Stimulated activated CD8-positive, alpha-beta memory T cell treated with anti-CD3 and anti-CD28 coated beads, Interleukin-15, amount 100 ng/mL, for 48 hours (primary cell): Measurements from ENCODE around the gene VPS54.
"Not testable (repeated sequence)": the region's sequence is repeated elsewhere in the genome, so short reads cannot be mapped to it uniquely, and the experiment has no call there.

Experiments used
- DNase-seq, 2 donors: peaks; one replicate each; pipeline ENCODE4 v3.0.0-alpha.2; 2020; ENCODE audit warnings: low read depth in 2 of 2

The VPS54 gene

DNA sequence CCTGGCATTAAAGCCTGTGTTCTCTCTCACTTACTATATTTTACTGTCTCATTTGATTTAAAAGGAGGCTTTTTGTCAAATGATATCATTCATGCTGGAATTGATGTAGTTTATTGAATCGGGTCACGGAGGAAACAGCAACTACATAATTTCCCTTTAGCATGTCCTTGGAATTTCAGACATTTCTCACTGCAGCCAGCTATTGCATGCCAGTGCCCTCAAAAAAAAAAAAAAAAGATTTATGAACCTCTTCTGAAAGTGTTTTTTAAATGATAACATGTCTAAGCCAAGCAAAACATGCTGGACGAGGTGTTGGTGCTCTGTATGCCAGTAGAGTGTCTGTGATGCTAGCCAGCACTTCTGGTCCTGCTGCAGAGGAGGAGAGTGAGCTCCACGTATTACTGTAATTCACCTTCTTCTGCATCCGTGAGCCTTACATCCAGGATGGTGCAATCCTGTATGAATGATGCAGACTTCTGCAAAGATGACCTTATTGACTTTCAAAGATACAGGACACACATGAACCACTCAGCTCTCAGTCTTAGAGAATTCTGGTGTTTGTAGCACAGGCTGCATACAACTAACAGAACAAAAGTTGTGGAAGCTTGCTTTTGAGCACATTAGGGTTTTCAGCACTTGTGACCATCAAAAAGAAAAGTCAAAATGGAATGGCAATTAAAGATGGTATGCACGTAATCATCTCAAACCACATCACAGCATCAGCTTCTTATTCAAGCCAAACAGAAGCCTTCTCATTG is 146.5 kb downstream of the VPS54 start:
- no peak for DNase-seq

DNA sequence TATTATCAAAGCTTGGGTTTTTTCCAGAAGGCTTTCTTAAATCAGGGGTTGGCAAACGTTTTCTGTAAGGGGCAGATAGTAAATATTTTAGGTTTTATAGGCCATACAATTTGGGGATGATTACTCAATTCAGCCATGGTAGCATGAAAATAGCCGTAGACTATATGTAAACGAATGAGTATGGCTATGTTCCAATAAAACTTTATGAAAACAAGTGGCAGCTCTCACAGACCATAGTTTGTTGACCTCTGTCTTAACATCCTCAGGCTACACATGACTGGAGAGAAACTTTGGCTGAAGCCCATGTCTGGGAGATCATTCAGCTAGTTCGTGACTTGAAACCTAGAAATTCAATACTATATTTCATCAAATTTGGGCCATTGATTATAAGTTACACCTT is 147.4 kb downstream of the VPS54 start:
- DNase-seq: no peak

DNA sequence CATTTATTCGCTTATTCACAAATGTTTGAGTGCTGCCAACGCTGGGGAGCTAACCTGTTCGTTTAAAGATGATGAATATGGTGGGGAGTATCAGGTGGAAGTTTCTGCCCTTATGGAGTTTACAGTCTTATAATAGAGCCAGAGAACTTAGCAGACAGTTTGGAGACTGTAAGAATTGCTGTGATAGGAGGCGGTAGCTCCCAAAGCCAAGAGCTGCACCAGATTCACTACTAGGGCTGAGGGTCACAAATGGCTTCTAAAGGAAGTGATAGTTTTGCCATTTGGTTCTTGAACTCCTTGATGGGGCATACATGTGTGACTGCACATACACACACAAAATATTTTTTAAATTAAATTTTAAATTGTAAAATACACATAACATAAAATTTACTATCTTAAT is 148.5 kb downstream of the VPS54 start:
- DNase-seq: no peak

DNA sequence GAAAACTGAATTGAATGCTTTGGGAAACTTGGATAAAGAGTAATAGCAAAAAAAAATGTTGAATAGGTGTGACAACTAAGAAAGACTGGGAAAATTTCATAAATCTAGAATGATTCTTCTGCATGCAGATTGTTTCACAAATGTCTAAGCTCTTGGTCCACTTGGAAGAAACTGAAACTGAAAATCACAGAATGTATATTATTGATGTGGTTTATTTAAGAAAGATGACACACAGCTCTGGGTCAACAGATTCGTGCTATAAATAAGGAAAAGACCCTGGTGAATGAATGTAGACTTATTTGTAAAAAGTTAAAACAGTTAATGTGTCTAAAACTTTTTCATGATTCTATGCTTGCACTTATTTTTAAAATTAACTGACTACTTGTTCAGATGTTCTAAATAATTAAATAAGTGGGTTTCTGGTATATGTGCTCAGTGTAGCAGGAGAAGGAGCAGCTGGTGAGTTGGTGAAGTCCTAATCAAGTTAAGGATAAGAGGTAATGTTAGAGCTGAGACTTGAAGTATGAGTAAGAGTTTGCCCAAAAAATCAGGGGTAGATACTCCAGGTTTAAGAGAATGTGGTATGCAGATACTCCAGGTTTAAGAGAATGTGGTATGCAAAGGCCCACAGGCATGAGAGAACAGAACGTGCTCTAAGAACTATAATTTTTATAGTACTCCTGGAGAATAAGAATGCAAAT is 153.1 kb downstream of the VPS54 start:
- DNase-seq: no peak

DNA sequence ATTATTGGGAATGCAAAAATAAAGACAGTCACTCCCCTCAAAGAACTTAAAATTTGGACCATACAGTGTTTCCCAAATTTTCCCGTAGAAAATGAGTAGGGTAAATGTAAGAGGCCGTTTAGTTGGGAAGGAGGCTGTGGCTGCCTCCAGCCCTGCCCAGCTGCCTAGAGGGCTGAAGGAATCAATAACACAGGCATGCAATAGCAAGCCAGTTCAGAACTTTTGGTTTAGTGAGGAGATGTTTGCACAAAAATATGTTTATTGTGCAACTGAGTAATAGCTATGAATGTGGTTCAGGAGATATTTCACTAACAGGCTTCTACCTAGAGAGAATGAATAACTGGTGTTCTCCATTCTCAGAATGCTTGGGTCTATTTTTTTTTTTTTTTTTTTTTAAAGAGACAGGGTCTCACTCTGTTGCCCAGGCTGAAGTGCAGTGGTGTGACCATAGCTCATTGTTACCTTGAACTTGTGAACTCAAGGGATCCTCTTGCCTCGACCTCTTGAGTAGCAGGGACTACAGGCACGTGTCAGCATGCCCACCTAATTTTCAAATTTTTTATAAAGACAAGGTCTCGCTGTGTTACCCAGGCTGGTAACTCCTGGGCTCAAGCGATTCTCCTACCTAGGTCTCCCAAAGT is 153.9 kb downstream of the VPS54 start:
- no peak for DNase-seq

DNA sequence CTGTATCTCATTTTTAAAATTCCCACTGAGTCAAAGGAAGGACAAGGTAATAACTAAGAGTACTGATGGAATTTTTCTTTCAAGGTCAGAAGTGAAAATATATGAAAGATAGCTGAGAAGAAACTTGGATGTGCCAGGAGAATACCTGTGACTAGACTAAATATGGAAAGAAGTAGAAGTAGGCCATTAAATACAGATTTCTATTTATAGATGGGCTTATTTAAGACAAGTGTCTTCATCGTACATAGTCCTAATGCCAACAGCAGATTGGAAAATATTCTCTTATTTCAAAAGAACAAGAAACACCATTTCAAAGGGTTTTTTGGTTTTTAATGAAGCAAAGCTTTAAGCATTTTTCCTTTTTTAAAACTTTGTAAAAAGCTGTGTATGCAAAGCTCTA is 155.5 kb downstream of the VPS54 start:
- DNase-seq: no peak

DNA sequence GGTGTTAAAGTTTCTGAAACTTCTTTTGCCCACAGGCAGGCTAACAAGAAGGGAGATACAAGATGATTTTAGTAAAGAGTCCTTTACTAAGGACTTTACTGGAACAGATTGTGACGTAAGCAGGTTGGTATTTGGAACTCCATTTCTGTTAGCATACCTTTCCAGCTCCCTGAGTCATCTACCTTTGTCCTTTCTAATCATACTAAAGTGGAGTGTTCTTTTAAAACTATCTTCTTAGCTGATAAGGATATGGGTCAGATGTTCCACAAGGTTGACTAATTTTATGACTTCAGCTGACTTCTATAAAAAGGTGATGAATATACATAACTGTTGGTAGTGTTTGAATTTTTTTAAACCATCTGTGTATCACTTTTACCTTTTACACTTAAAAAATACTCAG is 156.4 kb downstream of the VPS54 start:
- no peak for DNase-seq

DNA sequence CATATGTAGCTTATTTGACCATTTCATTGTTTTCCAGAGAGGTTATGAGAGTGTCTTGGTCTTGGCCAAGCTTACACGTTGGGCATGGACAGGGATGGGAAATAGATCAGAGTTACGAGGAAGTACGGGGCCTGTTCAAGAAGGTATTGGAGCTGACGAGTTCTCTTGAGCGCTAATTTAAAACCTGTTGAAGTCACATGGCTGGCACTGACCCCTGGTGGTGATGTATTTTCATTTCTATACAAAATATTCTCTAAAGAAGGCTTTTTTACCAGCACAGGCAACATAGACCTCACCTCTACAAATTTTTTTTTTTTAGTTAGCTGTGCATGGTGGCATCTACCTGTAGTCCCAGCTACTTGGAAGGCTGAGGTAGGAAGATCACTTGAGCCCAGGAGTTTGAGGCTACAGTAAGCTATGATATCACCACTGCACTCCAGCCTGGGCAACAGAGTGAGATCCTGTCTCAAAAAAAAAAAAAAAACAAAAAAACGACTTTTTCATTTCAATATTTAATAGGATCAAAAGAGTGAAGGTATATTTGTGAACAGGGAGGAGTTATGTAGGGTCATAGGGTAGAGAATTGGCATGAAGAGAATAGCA is 157.9 kb downstream of the VPS54 start:
- peak in 1 of 2 donors; percentile 19 for DNase-seq

DNA sequence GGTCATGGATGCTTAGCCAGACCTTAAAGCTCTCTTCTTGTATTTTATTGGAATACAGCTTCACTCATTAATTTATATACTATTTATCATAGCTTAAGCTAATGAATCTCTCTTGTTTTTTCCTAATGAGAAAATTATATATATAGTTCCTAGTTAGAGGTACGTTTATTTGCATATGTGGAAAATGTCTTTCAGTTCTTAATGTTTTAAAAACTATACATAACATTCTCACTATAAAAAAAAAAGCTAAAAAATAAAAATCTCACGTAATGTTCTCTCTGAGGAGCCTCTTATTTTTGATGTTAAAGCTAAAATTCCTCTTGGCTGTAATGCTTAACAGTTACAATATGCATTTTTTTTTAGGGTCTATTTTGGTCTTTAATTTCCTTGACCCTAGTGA is 160.9 kb downstream of the VPS54 start:
- DNase-seq: no peak

DNA sequence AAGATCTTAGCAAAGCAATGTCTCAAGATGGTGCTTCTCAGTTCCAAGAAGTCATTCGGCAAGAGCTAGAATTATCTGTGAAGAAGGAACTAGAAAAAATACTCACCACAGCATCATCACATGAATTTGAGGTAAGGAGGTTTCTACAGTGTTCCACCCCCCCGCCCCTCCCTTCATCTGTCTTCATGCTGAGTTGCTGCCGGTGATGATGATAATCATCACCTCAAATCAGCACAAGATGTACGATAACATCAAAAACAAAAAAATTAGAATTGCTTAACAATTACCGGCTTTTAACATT is 163.0 kb downstream of the VPS54 start:
- no peak for DNase-seq

DNA sequence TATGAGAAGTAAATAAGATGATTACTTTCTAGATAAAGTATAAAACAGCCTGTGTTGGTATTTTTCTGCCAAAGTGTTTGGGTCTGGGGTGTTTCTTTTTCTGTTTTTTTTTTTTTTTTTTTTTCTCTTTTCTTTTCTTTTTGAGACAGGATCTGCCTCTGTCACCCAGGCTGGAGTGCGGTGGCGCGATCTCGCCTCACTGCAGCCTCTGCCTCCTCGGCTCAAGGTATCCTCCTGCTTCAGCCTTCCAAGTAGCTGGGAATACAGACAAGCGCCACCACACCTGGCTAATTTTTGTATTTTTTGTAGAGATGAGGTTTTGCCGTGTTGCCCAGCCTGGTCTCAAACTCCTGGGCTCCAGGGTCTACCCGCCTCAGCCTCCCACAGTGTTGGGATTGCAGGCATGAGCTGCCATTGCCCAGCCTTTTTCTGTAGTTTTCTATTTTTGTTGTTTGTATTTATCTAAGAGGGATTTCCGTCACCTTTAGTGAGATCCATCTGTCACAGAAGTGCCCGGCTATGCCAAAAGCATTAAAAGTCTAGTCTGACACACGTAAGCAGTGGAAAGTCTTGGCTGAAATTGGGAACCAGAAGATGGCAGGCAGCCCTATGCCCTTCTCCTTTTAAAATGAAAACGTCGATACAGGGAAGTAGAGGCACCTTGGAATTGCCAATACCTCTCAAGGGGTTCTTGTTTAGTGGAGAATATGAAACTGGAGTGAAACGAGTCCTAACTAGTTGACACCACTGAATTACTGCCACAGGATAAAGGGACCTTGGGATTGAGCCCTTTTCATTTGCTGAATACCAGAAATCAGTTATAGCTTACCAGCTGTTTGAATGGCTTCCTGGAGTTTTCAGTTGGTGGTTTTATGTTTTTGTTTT is 163.6 kb downstream of the VPS54 start:
- DNase-seq: no peak

DNA sequence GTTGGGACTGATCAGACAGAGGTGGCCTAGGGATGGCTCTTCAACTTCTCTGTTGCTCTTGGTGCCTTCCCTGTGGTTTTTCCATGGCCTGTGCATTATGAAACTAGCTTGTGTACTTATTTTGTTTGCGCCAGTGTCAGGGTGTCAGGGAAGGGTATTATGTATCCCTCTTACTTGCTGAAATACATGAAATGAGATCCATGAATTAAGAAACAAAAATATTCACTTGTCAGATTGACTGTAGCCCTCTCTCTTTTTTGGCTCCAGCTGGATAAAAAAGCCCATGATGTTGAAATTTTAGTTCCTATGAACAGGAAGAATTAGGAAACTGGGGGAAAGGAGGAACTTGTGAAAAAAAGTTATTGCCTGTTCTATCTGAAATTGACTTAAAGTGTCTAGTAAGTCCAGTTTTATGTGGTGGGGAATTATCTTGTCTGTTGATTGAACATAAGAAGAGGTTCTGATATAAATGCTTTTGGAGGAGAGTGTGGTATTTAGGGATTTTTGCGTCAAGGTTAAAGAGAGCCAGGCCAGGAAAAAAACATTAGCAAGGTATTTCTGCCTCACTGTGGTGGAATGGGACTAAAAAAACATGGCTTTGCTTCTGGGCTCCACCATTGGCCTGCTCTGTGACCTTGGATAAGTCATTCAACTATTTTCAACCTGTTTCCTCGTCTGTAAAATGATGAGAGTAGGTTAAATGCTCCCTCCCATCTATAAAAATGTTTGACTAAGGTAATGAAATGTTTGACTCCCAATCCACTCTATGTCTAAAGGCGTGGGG is 165.5 kb downstream of the VPS54 start:
- no peak for DNase-seq

DNA sequence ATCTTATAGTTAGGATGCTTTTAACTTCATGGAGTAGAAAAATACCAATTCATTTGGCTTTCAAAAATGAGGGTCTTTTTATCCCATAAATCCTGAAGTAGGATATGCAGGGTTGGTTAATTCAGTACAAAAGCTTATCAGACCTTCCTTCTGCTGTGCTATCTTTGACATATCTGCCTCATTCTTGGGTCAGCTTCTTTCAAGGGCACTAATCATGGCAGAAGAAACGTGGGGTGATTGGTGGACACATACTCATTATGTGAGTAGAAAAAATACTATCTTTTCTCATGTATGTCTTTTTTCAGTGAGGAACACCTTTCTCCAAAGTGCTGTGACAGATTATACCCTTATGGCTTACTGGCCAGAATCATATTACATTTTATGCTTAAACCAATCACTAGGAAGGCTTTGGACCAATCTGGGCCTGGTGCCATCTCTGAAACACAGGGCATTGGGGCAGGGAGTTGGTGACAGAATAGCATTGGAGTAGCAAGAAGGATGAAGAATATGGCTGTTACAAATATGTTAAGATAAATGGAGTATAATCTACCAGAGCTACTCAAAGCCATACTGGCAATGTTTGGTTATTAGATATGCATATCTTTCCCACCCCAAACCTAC is 167.4 kb downstream of the VPS54 start:
- no peak for DNase-seq

DNA sequence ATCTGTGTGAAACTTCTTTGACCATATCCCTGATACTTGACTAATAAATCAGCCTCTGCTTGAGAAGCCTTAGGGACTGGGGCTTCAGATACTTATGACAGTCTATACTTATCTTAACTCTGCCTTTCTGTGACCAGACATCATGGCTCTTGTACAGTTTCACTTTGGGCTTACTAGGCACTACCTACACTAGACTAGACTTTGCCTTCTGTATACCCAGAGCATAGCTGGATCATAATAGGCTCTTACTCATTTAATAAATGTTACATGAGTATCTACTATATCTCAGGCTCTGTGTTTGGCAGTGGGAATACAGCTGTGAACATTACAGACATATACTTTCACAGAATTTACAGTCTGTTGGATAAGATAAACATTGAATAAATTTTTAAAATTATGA is 168.6 kb downstream of the VPS54 start:
- DNase-seq: no peak

DNA sequence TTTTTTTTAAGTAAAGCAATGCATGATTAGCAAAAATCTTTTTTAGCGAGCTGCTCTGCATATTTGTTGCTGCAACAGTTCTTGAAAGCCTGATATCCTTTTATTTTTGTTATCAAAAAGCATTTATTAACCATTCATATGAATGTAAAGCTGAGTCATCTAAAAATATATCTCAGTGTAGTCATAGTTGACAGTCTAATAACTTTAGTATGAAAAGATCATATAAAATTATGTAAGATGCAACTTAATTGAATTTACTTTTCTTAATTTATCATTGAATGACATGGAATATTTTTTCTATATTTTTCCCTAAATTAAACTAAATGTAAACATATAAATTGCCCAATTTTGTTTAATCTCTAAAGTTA is 169.0 kb downstream of the VPS54 start:
- no peak for DNase-seq

DNA sequence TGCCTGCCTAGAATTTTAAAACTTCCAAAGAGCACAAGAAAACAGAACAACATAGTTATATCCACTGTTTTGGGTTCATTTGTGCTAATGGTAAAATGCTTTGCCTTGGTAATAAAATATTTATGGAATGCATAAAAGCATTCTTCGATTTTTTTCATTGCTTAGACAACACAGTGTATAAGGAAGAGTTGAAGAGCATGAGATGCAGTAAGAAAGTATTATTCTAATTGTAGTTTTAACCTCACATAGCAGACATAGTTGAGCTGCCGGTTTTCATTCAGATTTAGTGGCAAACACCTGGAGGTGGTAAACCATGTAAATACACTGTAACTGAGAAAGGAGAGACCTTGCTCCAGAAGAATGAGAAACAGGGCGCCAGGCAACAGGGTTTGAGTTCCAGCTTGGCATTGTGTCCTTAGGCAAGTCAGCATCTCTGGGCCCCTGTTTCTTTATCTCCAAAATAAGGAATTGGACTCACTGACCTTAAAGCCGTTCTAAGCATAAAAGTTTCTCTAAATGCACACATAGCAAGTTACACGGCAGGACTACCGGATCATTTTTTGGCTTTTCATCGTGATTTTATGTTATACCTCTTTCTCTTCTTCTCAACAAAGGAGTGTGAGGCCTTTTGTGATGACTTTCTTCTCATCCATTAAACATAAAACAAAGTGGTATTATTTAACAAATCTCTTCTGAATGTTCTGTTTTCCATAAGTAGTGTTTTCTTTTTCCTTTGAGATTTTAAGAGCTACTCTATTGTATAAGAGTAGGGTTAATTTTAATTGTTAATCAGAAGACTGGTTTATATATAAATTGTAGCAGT is 169.6 kb downstream of the VPS54 start:
- DNase-seq: no peak

DNA sequence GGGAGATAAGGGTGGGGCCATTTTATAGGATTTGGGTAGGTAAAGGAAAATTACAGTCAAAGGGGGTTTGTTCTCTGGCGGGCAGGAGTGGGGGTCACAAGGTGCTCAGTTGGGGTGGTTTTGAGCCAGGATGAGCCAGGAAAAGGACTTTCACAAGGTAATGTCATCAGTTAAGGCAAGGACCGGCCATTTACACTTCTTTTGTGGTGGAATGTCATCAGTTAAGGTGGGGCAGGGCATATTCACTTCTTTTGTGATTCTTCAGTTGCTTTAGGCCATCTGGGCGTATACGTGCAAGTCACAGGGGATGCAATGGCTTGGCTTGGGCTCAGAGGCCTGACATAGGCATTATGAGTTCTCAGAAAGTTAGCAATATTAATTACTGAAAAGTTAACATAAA is 171.7 kb downstream of the VPS54 start:
- DNase-seq: not testable (repeated sequence)

DNA sequence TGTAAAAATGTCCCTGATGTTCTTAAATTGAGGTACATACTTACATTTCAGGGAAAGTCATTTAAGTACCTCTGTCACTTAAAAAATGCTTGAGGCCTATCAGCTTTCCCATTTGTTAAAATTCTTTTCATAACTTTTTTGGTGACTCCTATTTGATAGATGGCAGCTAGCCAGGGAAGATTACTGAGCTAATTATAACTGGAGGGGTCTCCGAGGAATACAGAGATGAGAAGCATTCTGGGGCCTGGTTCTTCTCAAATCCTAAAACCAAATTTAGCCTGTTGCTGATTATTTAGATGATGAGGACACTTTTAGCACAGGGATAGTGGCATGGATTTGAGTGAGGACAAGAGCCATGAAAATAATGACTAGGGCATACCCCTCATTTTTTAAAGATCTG is 172.7 kb downstream of the VPS54 start:
- no peak for DNase-seq

DNA sequence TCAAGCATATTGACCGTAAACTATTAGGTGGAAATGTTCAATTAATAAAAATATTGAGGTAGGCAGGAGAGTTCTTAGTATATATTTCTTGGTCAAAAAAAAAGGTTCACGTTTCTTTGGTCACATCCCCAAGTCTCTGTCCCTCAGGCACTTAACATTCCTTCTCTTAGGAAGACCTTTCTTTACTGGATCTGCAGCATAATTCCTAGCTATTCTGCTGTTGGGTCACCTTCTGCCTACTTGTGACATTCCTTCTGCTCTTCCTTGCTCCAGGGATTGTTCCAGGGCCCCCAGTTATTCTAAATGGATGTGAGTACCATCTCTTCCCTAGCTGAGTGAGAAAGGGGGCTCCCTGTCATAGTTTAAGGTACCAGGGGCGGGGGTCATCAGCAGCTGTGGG is 173.4 kb downstream of the VPS54 start:
- DNase-seq: no peak

DNA sequence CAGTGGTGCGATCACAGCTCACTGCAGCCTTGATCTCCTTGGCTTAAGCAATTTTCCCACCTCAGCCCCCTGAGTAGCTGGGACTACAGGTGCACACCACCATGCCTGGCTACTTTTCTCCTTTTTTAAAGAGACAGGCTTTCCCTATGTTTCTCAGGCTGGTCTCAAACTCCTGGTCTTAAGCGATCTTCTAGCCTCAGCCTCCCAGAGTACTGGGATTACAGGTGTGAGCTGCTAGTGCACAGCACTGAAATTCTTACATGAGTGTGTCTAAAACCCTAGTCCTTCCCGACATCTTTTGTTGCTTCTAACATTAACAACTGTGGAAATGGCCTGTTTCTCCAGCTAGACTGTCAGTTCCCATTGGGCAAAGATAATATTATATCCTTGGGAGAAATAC is 174.6 kb downstream of the VPS54 start:
- no peak for DNase-seq
